DOHH2 (cell line): ENCODE data around the gene UBE2L6.

Source experiments
- CTCF ChIP-seq: fragments of 200-600 bp; sonication (generic); IDR thresholded peaks from one replicate; pipeline ENCODE4 v1.5.1; 2014; ENCODE audit warnings: antibody characterized with exemption, mild to moderate bottlenecking, low read depth, low read length; ENCODE audit not compliant: poor library complexity, severe bottlenecking
- EZH2phosphoT487 ChIP-seq: fragments of 200-600 bp; sonication (generic); IDR thresholded peaks from 2 replicates; pipeline ENCODE4 v1.6.1; 2017; ENCODE audit warnings: borderline replicate concordance, mild to moderate bottlenecking, antibody characterized with exemption, low read length, moderate library complexity, mixed read lengths

DNA sequence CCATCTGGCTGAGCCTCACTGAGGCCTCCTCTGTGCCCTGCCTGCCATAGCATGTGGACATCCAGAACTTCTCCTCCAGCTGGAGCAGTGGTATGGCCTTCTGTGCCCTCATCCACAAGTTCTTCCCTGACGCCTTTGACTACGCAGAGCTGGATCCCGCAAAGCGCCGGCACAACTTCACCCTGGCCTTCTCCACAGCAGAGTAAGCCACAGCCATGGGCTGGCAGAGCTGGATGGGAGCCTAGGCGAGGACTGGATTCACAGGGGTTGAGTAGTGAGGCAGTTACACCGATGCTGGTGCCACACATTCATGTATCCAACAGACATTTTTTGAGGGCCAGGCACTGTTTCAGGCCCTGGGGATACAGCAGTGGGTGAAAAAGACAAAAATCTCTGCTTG lies 21.0 kb downstream of the UBE2L6 start:
- TF ChIP-seq CTCF, result no peak
- no peak for TF ChIP-seq EZH2phosphoT487
